GM23338 (cell line): ENCODE measurements around the gene MKKS. TPM values are rescaled to one million over a fixed set of nuclear protein-coding genes. Genes with fewer than 3 reads are reported as not detected.

ENCODE experiments used
- ATAC-seq: fragments of 200-7000 bp; cut with Tn5 transposase; 3 replicates; pipeline ENCODE4 v1.9.1; 2020
- DNase-seq: peaks from one replicate; pipeline ENCODE4 v3.0.0-alpha.2; 2015; ENCODE audit warnings: low spot score
- H2AFZ ChIP-seq: fragments of 200-600 bp; sonication (generic); 2 replicates; pipeline ENCODE4 v1.8.0; 2016; ENCODE audit warnings: antibody characterized with exemption, mild to moderate bottlenecking, moderate library complexity
- H3F3A ChIP-seq: fragments of 200-600 bp; sonication (generic); replicated peaks from 2 replicates; pipeline ENCODE4 v1.8.0; 2017; ENCODE audit warnings: antibody characterized with exemption, mixed run types, low read depth
- H3K27ac ChIP-seq: fragments of 200-600 bp; sonication (generic); 2 replicates; pipeline ENCODE4 v1.6.1; 2016; ENCODE audit warnings: low read depth
- H3K27me3 ChIP-seq: fragments of 200-600 bp; sonication (generic); 2 replicates; pipeline ENCODE4 v1.8.0; 2016; ENCODE audit warnings: mild to moderate bottlenecking, mixed run types, moderate library complexity; ENCODE audit not compliant: insufficient read depth
- H3K36me3 ChIP-seq: fragments of 200-600 bp; sonication (generic); 2 replicates; pipeline ENCODE4 v1.8.0; 2016; ENCODE audit warnings: mild to moderate bottlenecking; ENCODE audit not compliant: insufficient read depth
- H3K4me1 ChIP-seq: fragments of 200-600 bp; sonication (generic); 2 replicates; pipeline ENCODE4 v1.8.0; 2016; ENCODE audit warnings: mild to moderate bottlenecking, moderate library complexity; ENCODE audit not compliant: insufficient read depth
- H3K4me2 ChIP-seq: fragments of 200-600 bp; sonication (generic); 2 replicates; pipeline ENCODE4 v1.7.1; 2017; ENCODE audit warnings: mixed run types
- H3K4me3 ChIP-seq: fragments of 200-600 bp; sonication (generic); 2 replicates; pipeline ENCODE4 v1.6.1; 2016; ENCODE audit warnings: mixed run types
- H3K79me2 ChIP-seq: fragments of 200-600 bp; sonication (generic); replicated peaks from 2 replicates; pipeline ENCODE4 v1.8.0; 2017; ENCODE audit warnings: mild to moderate bottlenecking; ENCODE audit not compliant: insufficient read depth
- H3K9me2 ChIP-seq: fragments of 200-600 bp; sonication (generic); 2 replicates; pipeline ENCODE4 v1.8.0; 2017; ENCODE audit not compliant: insufficient read depth
- H4K20me1 ChIP-seq: fragments of 200-600 bp; sonication (generic); replicated peaks from 2 replicates; pipeline ENCODE4 v1.8.0; 2017; ENCODE audit warnings: mild to moderate bottlenecking; ENCODE audit not compliant: insufficient read depth
- H3K27ac Mint-ChIP-seq: 2 replicates; pipeline ENCODE4 v1.8.0; 2020; ENCODE audit warnings: inconsistent platforms, mild to moderate bottlenecking, moderate library complexity, mixed read lengths
- H3K27me3 Mint-ChIP-seq: 3 replicates; pipeline ENCODE4 v1.8.0; 2022; ENCODE audit warnings: low read depth, mild to moderate bottlenecking, moderate library complexity, mixed read lengths, inconsistent platforms; ENCODE audit not compliant: insufficient read depth, poor library complexity
- H3K36me3 Mint-ChIP-seq: 3 replicates; pipeline ENCODE4 v1.8.0; 2021; ENCODE audit warnings: low read depth, mild to moderate bottlenecking, inconsistent platforms, moderate library complexity, mixed read lengths
- H3K4me1 Mint-ChIP-seq: 3 replicates; pipeline ENCODE4 v1.8.0; 2020; ENCODE audit warnings: mild to moderate bottlenecking, inconsistent platforms, mixed read lengths
- H3K4me3 Mint-ChIP-seq: 3 replicates; pipeline ENCODE4 v1.8.0; 2021; ENCODE audit warnings: moderate library complexity, mild to moderate bottlenecking, inconsistent platforms, mixed read lengths
- H3K9me3 Mint-ChIP-seq: 3 replicates; pipeline ENCODE4 v1.8.0; 2020; ENCODE audit warnings: moderate library complexity, mild to moderate bottlenecking, inconsistent platforms, mixed read lengths
- STAT1 ChIP-seq: IDR thresholded peaks from one replicate; pipeline ENCODE4 v1.6.1; 2016; ENCODE audit warnings: antibody characterized with exemption; ENCODE audit not compliant: unreplicated experiment
- polyA plus RNA-seq: library from polyadenylated mRNA; unstranded; fragments of >200 nt; fragmentation: Nextera tagmentation; extraction: Ambion mirVana; gene quantifications from 2 replicates; pipeline ENCODE4 v1.2.1, GENCODE V29; 2016
- total RNA-seq: library from RNA; depleted of rRNA; stranded (reverse); fragments of >200 nt; shearing (Covaris generic); gene quantifications from 2 replicates; pipeline ENCODE4 v1.2.3, GENCODE V29; 2014
- TF ChIP-seq, protein P1 (sequence below): fragments of 250-450 bp; sonication (Bioruptor Pico); IDR thresholded peaks from 2 replicates; pipeline ENCODE4 v1.5.0; 2020; ENCODE audit warnings: mild to moderate bottlenecking, moderate library complexity
- TF ChIP-seq, protein P2 (sequence below): IDR thresholded peaks from one replicate; pipeline ENCODE4 v1.6.1; 2018; ENCODE audit warnings: antibody characterized with exemption; ENCODE audit not compliant: unreplicated experiment

The MKKS gene
- total and polyA plus RNA-seq, 2 experiments from 2014 or later: 13.4 to 16.7 TPM

DNA sequence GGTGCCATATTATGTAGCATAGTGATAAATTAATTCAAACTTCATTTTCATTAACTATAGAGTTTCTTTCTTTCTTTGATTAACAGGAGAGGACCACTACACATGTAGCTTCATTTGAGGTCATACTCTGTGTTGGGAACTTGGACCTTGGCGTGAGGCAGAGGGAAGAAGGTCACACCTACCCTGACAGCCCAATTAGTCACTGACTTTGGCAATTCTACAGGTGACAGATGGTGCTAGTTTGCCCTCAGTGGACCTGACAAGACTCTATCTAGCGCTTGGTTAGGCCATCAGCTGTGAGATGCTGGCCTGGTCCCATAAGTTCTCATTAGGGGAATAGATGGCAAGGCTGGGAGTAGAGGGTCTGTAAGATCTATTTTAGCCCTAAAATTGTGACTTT lies 15.2 kb upstream of the MKKS start (continued):
- TF ChIP-seq, protein P1, sequence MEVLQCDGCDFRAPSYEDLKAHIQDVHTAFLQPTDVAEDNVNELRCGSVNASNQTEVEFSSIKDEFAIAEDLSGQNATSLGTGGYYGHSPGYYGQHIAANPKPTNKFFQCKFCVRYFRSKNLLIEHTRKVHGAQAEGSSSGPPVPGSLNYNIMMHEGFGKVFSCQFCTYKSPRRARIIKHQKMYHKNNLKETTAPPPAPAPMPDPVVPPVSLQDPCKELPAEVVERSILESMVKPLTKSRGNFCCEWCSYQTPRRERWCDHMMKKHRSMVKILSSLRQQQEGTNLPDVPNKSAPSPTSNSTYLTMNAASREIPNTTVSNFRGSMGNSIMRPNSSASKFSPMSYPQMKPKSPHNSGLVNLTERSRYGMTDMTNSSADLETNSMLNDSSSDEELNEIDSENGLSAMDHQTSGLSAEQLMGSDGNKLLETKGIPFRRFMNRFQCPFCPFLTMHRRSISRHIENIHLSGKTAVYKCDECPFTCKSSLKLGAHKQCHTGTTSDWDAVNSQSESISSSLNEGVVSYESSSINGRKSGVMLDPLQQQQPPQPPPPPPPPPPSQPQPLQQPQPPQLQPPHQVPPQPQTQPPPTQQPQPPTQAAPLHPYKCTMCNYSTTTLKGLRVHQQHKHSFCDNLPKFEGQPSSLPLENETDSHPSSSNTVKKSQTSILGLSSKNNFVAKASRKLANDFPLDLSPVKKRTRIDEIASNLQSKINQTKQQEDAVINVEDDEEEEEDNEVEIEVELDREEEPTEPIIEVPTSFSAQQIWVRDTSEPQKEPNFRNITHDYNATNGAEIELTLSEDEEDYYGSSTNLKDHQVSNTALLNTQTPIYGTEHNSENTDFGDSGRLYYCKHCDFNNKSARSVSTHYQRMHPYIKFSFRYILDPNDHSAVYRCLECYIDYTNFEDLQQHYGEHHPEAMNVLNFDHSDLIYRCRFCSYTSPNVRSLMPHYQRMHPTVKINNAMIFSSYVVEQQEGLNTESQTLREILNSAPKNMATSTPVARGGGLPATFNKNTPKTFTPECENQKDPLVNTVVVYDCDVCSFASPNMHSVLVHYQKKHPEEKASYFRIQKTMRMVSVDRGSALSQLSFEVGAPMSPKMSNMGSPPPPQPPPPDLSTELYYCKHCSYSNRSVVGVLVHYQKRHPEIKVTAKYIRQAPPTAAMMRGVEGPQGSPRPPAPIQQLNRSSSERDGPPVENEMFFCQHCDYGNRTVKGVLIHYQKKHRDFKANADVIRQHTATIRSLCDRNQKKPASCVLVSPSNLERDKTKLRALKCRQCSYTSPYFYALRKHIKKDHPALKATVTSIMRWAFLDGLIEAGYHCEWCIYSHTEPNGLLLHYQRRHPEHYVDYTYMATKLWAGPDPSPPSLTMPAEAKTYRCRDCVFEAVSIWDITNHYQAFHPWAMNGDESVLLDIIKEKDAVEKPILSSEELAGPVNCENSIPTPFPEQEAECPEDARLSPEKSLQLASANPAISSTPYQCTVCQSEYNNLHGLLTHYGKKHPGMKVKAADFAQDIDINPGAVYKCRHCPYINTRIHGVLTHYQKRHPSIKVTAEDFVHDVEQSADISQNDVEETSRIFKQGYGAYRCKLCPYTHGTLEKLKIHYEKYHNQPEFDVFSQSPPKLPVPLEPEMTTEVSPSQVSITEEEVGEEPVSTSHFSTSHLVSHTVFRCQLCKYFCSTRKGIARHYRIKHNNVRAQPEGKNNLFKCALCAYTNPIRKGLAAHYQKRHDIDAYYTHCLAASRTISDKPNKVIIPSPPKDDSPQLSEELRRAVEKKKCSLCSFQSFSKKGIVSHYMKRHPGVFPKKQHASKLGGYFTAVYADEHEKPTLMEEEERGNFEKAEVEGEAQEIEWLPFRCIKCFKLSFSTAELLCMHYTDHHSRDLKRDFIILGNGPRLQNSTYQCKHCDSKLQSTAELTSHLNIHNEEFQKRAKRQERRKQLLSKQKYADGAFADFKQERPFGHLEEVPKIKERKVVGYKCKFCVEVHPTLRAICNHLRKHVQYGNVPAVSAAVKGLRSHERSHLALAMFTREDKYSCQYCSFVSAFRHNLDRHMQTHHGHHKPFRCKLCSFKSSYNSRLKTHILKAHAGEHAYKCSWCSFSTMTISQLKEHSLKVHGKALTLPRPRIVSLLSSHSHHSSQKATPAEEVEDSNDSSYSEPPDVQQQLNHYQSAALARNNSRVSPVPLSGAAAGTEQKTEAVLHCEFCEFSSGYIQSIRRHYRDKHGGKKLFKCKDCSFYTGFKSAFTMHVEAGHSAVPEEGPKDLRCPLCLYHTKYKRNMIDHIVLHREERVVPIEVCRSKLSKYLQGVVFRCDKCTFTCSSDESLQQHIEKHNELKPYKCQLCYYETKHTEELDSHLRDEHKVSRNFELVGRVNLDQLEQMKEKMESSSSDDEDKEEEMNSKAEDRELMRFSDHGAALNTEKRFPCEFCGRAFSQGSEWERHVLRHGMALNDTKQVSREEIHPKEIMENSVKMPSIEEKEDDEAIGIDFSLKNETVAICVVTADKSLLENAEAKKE: no peak

DNA sequence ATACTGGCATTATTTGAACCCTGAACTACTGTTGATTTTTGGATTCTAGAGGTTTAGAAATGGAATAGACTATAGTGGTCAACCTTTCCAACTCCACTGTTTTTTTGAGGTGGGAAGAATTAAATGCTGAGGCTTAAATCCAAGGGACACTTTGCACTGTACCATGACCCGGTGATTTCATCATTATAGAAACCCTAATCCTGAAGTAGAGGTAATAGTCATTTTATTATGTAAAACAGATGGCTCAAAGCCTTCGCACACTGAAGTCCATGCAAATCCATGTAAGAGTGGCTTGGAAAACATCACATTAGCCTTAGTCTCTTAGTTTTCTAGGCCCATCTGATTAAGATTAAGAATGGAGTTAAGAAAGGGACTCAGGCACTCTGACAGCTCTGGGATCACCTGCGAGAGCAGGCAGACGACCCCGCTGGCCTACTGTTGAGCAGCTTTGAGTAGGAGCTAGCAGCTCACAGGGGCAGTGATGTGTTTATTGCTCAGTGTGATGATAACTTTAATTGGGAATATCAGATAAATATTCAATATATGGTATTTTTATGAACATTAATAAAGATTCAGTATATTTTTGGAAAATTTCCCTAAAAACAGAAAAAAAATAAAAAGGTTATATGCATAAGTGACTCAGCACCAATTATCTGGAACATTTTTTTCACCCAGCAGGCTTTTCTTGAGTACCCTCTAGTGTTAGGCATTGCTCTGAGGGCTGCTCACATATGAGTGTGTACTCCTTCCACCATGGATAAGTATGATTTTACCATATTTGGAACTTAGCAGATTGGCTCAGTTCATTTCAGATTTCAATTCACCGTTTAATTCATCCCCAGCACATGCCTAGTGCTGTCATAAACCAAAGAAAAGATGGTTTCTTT lies 14.5 kb upstream of the MKKS start:
- peaks cover 2% of the 10 kb centered on the region for H3K27me3 Mint-ChIP-seq
- DNase-seq (no peak), ATAC-seq (peak; percentile 66)
- Histone ChIP-seq H2AFZ (no peak overlapping the region), H3K36me3 (no peaks in the 10 kb centered on the region), H4K20me1 (no peaks in the 10 kb centered on the region), H3K9me2 (no peaks in the 10 kb centered on the region), H3K27ac (peak overlapping the region; percentile 67; the same call in 1 of the 2 replicates), H3K4me2 (no peak overlapping the region), H3F3A (no peaks in the 10 kb centered on the region), H3K4me1 (peaks cover 13% of the 10 kb centered on the region), H3K79me2 (peaks cover 61% of the 10 kb centered on the region), H3K27me3 (no peaks in the 10 kb centered on the region), H3K4me3 (no peak overlapping the region)
- H3K4me1 Mint-ChIP-seq: peaks cover 22% of the 10 kb centered on the region
- H3K27ac Mint-ChIP-seq: peak overlapping the region; percentile 77
- no peaks in the 10 kb centered on the region for H3K9me3 Mint-ChIP-seq
- no peaks in the 10 kb centered on the region for H3K36me3 Mint-ChIP-seq
- H3K4me3 Mint-ChIP-seq: no peak overlapping the region
- no peak for TF ChIP-seq STAT1
- TF ChIP-seq, protein P2, sequence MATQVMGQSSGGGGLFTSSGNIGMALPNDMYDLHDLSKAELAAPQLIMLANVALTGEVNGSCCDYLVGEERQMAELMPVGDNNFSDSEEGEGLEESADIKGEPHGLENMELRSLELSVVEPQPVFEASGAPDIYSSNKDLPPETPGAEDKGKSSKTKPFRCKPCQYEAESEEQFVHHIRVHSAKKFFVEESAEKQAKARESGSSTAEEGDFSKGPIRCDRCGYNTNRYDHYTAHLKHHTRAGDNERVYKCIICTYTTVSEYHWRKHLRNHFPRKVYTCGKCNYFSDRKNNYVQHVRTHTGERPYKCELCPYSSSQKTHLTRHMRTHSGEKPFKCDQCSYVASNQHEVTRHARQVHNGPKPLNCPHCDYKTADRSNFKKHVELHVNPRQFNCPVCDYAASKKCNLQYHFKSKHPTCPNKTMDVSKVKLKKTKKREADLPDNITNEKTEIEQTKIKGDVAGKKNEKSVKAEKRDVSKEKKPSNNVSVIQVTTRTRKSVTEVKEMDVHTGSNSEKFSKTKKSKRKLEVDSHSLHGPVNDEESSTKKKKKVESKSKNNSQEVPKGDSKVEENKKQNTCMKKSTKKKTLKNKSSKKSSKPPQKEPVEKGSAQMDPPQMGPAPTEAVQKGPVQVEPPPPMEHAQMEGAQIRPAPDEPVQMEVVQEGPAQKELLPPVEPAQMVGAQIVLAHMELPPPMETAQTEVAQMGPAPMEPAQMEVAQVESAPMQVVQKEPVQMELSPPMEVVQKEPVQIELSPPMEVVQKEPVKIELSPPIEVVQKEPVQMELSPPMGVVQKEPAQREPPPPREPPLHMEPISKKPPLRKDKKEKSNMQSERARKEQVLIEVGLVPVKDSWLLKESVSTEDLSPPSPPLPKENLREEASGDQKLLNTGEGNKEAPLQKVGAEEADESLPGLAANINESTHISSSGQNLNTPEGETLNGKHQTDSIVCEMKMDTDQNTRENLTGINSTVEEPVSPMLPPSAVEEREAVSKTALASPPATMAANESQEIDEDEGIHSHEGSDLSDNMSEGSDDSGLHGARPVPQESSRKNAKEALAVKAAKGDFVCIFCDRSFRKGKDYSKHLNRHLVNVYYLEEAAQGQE: no peak
- TF ChIP-seq, protein P1: no peak
